IMR-90 (cell line): ENCODE measurements around the gene ATF4. TPM values are rescaled to one million over a fixed set of nuclear protein-coding genes. Genes with fewer than 3 reads are reported as not detected.

Source experiments
- ATAC-seq: fragments of 200-7000 bp; cut with Tn5 transposase; 2 replicates; pipeline ENCODE4 v1.9.1; 2020; ENCODE audit warnings: low read depth, mild to moderate bottlenecking, moderate library complexity
- BruUV-seq: library from RNA; stranded (reverse); fragments of 400-500 nt; replicated peaks from 2 replicates; lab custom pipeline; 2021; lab: Mats Ljungman, UMichigan
- CTCF ChIA-PET: fragments of 300-600 bp; formaldehyde crosslinking; extraction: SDS; loops from one replicate; lab custom pipeline; 2021; ENCODE audit warnings: antibody characterized with exemption; lab: Yijun Ruan, JAX
- POLR2A ChIA-PET: fragments of 300-600 bp; sonication (Branson Sonifier 250); formaldehyde crosslinking; loops from one replicate; lab custom pipeline; 2022; ENCODE audit warnings: antibody characterized with exemption; ENCODE audit not compliant: unreplicated experiment; lab: Charles Lee
- DNase-seq: peaks from one replicate; pipeline ENCODE4 v3.0.0; 2013
- H2AFZ ChIP-seq: replicated peaks from 2 replicates; pipeline ENCODE3; 2013; ENCODE audit warnings: low read length, mild to moderate bottlenecking; ENCODE audit not compliant: poor library complexity
- H2AK5ac ChIP-seq: 2 replicates; pipeline ENCODE4 v1.6.1; 2013; ENCODE audit warnings: low read depth, low read length, inconsistent platforms
- H2AK9ac ChIP-seq: replicated peaks from 2 replicates; pipeline ENCODE3; 2013; ENCODE audit warnings: mild to moderate bottlenecking, low read depth, low read length, moderate library complexity; ENCODE audit not compliant: poor library complexity
- H2BK120ac ChIP-seq: 2 replicates; pipeline ENCODE4 v1.6.1; 2013; ENCODE audit warnings: low read depth, low read length, inconsistent platforms
- H2BK15ac ChIP-seq: 3 replicates; pipeline ENCODE4 v1.6.1; 2013; ENCODE audit warnings: low read depth, low read length, inconsistent platforms
- H2BK20ac ChIP-seq: 2 replicates; pipeline ENCODE4 v1.6.1; 2013; ENCODE audit warnings: low read depth, mild to moderate bottlenecking, inconsistent platforms, low read length, moderate library complexity
- H2BK5ac ChIP-seq: 2 replicates; pipeline ENCODE4 v1.6.1; 2013; ENCODE audit warnings: mild to moderate bottlenecking, low read depth, low read length, inconsistent platforms; ENCODE audit not compliant: poor library complexity, severe bottlenecking
- H3K14ac ChIP-seq: replicated peaks from 2 replicates; pipeline ENCODE4 v1.6.1; 2013; ENCODE audit warnings: low read depth, low read length, inconsistent platforms
- H3K18ac ChIP-seq: 2 replicates; pipeline ENCODE4 v1.6.1; 2013; ENCODE audit warnings: low read depth, low read length, control low read depth
- H3K23ac ChIP-seq: 2 replicates; pipeline ENCODE4 v1.6.1; 2013; ENCODE audit warnings: low read depth, low read length, inconsistent platforms
- H3K27ac ChIP-seq: 2 replicates; pipeline ENCODE4 v1.5.1; 2013; ENCODE audit warnings: mild to moderate bottlenecking, control low read depth, low read length; ENCODE audit not compliant: insufficient read depth
- H3K27me3 ChIP-seq: 2 replicates; pipeline ENCODE4 v1.6.1; 2013; ENCODE audit warnings: low read length; ENCODE audit not compliant: control insufficient read depth, insufficient read depth
- H3K36me3 ChIP-seq: 2 replicates; pipeline ENCODE4 v1.6.1; 2013; ENCODE audit warnings: low read length, mixed read lengths; ENCODE audit not compliant: control insufficient read depth, insufficient read depth
- H3K4ac ChIP-seq: 2 replicates; pipeline ENCODE4 v1.6.1; 2013; ENCODE audit warnings: low read depth, low read length, inconsistent platforms
- H3K4me1 ChIP-seq: 2 replicates; pipeline ENCODE4 v1.6.1; 2013; ENCODE audit warnings: low read length, mixed read lengths; ENCODE audit not compliant: control insufficient read depth, insufficient read depth
- H3K4me2 ChIP-seq: 2 replicates; pipeline ENCODE4 v1.6.1; 2013; ENCODE audit warnings: low read depth, mild to moderate bottlenecking, control low read depth, low read length, moderate library complexity
- H3K4me3 ChIP-seq: 2 replicates; pipeline ENCODE4 v1.5.1; 2013; ENCODE audit warnings: low read depth, mild to moderate bottlenecking, control low read depth, low read length, moderate library complexity; ENCODE audit not compliant: insufficient read depth
- H3K56ac ChIP-seq: 2 replicates; pipeline ENCODE4 v1.6.1; 2013; ENCODE audit warnings: low read length, inconsistent platforms; ENCODE audit not compliant: insufficient read depth; ENCODE audit errors: extremely low read depth
- H3K79me1 ChIP-seq, 2 experiments: 2 replicates each; pipeline ENCODE4 v1.6.1; 2013; ENCODE audit warnings: low read length in 2 of 2, inconsistent platforms in 1 of 2, low read depth in 1 of 2
- H3K9ac ChIP-seq: 2 replicates; pipeline ENCODE4 v1.6.1; 2013; ENCODE audit warnings: low read depth, low read length, control low read depth
- H3K9me1 ChIP-seq: 2 replicates; pipeline ENCODE4 v1.6.1; 2013; ENCODE audit warnings: low read length, inconsistent platforms; ENCODE audit not compliant: insufficient read depth
- H3K9me3 ChIP-seq: 2 replicates; pipeline ENCODE4 v1.6.1; 2013; ENCODE audit warnings: low read length; ENCODE audit not compliant: control insufficient read depth, insufficient read depth
- H4K20me1 ChIP-seq: 2 replicates; pipeline ENCODE4 v1.6.1; 2013; ENCODE audit warnings: low read length, inconsistent platforms; ENCODE audit not compliant: insufficient read depth
- H4K5ac ChIP-seq: 2 replicates; pipeline ENCODE4 v1.6.1; 2013; ENCODE audit warnings: mild to moderate bottlenecking, low read depth, low read length, control low read depth
- H4K8ac ChIP-seq, 2 experiments: 2 replicates each; pipeline ENCODE4 v1.6.1; 2013; ENCODE audit warnings: low read depth in 2 of 2, low read length in 2 of 2, control low read depth in 1 of 2, inconsistent platforms in 1 of 2
- H4K91ac ChIP-seq: 2 replicates; pipeline ENCODE4 v1.6.1; 2013; ENCODE audit warnings: low read depth, low read length, inconsistent platforms; ENCODE audit not compliant: insufficient read depth
- BHLHE40 ChIP-seq: fragments of 150-350 bp; IDR thresholded peaks from 2 replicates; pipeline ENCODE4 v1.6.1; 2016; ENCODE audit warnings: mild to moderate bottlenecking, low read depth, low read length
- CEBPB ChIP-seq: IDR thresholded peaks from 2 replicates; pipeline ENCODE4 v1.6.1; 2012; ENCODE audit warnings: low read depth, low read length, improper control_type of control experiment
- CHD1 ChIP-seq: IDR thresholded peaks from 2 replicates; pipeline ENCODE4 v1.6.1; 2012; ENCODE audit warnings: low read depth, low read length, improper control_type of control experiment
- FOS ChIP-seq: fragments of 150-350 bp; IDR thresholded peaks from 2 replicates; pipeline ENCODE4 v1.6.1; 2016; ENCODE audit warnings: low read depth, low read length
- MAFK ChIP-seq: IDR thresholded peaks from 2 replicates; pipeline ENCODE4 v1.6.1; 2012; ENCODE audit warnings: low read depth, low read length, improper control_type of control experiment
- MAZ ChIP-seq: IDR thresholded peaks from 2 replicates; pipeline ENCODE4 v1.6.1; 2012; ENCODE audit warnings: low read depth, mild to moderate bottlenecking, low read length, improper control_type of control experiment, moderate library complexity, borderline replicate concordance
- MXI1 ChIP-seq: IDR thresholded peaks from 2 replicates; pipeline ENCODE4 v1.6.1; 2012; ENCODE audit warnings: low read depth, mild to moderate bottlenecking, low read length, moderate library complexity, borderline replicate concordance
- NFE2L2 ChIP-seq: fragments of 150-350 bp; IDR thresholded peaks from 2 replicates; pipeline ENCODE4 v1.6.1; 2016; ENCODE audit warnings: low read depth, mild to moderate bottlenecking, low read length
- POLR2A ChIP-seq: IDR thresholded peaks from 2 replicates; pipeline ENCODE4 v1.6.1; 2012; ENCODE audit warnings: mild to moderate bottlenecking, low read depth, low read length
- RAD21 ChIP-seq: IDR thresholded peaks from 2 replicates; pipeline ENCODE4 v1.6.1; 2012; ENCODE audit warnings: low read length, improper control_type of control experiment
- RCOR1 ChIP-seq: IDR thresholded peaks from 2 replicates; pipeline ENCODE4 v1.6.1; 2012; ENCODE audit warnings: mild to moderate bottlenecking, low read length, improper control_type of control experiment; ENCODE audit not compliant: insufficient replicate concordance
- RFX5 ChIP-seq: IDR thresholded peaks from 2 replicates; pipeline ENCODE4 v1.8.0; 2012; ENCODE audit warnings: low read depth, mild to moderate bottlenecking, low read length, moderate library complexity
- SMC3 ChIP-seq: fragments of 150-350 bp; IDR thresholded peaks from 2 replicates; pipeline ENCODE4 v1.6.1; 2016; ENCODE audit warnings: low read depth, mild to moderate bottlenecking, antibody characterized with exemption, low read length, moderate library complexity
- WGBS, 2 experiments: methylation state at CpG; one replicate each; pipeline versions ENCODE4 v1.1.5 to v1.1.7; 2013; ENCODE audit warnings: missing lambda C conversion rate in 2 of 2; ENCODE audit not compliant: insufficient read length in 1 of 2; ENCODE audit errors: extremely low coverage in 2 of 2; 5-methylcytosine and 5-hydroxymethylcytosine counted together
- dilution Hi-C: fragments of 300-500 bp; cut with HindIII; formaldehyde crosslinking; loops from one replicate; pipeline ENCODE4 v1.14.3; 2018; ENCODE audit warnings: low sequenced_read_pairs; ENCODE audit not compliant: unreplicated experiment
- in situ Hi-C: fragments of 300-500 bp; cut with MboI; formaldehyde crosslinking; loops from 3 replicates; pipeline ENCODE4 v1.14.3; 2019; ENCODE audit warnings: low sequenced_read_pairs, inconsistent platforms, mixed read lengths
- intact Hi-C: fragments of 100-400 bp; cut with micrococcal nuclease; formaldehyde crosslinking; loops from 2 replicates; pipeline ENCODE4 v1.10.0; 2022
- polyA plus RNA-seq, 3 experiments: library from polyadenylated mRNA; depleted of rRNA; stranded (reverse); fragments of >200 nt; gene quantifications; 2 replicates each; pipeline ENCODE4 v1.2.3, GENCODE V29; 2012; ENCODE audit warnings: low replicate concordance in 1 of 3
- total RNA-seq: library from RNA; depleted of rRNA; stranded (reverse); fragments of >200 nt; gene quantifications from 2 replicates; pipeline ENCODE4 v1.2.3, GENCODE V29; 2012
- TF ChIP-seq, protein P1 (sequence below): fragments of 150-350 bp; IDR thresholded peaks from 2 replicates; pipeline ENCODE4 v1.6.1; 2017; ENCODE audit warnings: mild to moderate bottlenecking, antibody characterized with exemption, low read length, low read depth
- TF ChIP-seq, protein P2 (sequence below): conservative IDR thresholded peaks from 2 replicates; pipeline ENCODE4 v1.5.1; 2012; ENCODE audit warnings: mild to moderate bottlenecking, low read depth, low read length, improper control_type of control experiment
- TF ChIP-seq, protein P3 (sequence below): fragments of 150-350 bp; IDR thresholded peaks from 2 replicates; pipeline ENCODE4 v1.6.1; 2016; ENCODE audit warnings: low read depth, mild to moderate bottlenecking, low read length, moderate library complexity, borderline replicate concordance

Gene ATF4
- total and polyA plus RNA-seq, 2 of the 4 experiments (the other 2 are of a cell fraction): 148 to 662 TPM

DNA sequence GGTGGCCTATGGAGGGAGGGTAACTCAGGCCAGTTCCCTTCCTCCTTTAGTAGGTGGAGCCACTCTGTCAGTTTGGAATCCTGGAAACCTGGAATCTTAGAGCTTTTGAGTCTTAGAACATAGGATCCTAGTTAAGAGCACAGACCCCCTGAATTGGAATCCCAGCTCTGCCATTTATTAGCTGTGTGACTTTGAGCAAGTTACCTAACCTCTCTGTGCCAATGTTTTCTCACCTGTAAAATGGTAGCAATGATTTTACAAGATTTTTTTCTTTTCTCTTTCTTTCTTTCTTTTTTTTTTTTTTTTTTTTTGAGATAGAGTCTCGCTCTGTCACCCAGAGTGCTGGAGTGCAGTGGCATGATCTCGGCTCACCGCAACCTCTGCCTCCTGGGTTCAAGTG is 33.1 kb downstream of the ATF4 start:
- no peak overlapping the region for H2BK20ac ChIP-seq
- H4K5ac ChIP-seq: no peak overlapping the region
- H3K4me2 ChIP-seq: no peak overlapping the region
- intact Hi-C loops (no loop called here), in situ Hi-C loops (no loop called here), dilution Hi-C loops (no loop called here)
- DNase-seq: no peak
- H3K9ac ChIP-seq: no peak overlapping the region
- H2BK120ac ChIP-seq: no peak overlapping the region
- no peaks in the 10 kb centered on the region for H3K9me1 ChIP-seq
- no peak overlapping the region for H3K18ac ChIP-seq
- no peak overlapping the region for H2BK5ac ChIP-seq
- no TSS peak for BruUV-seq
- H3K27ac ChIP-seq: no peak overlapping the region
- H3K4ac ChIP-seq: no peak overlapping the region
- no CpG with 5 or more reads among the region's 3 CpGs for WGBS, 2 experiments
- no peak overlapping the region for H2AK5ac ChIP-seq
- H3K4me1 ChIP-seq: no peaks in the 10 kb centered on the region; the same call in 1 of the 2 replicates
- H3K27me3 ChIP-seq: peaks cover 72% of the 10 kb centered on the region
- no peak overlapping the region for H3K23ac ChIP-seq
- no peaks in the 10 kb centered on the region for H3K9me3 ChIP-seq
- H3K36me3 ChIP-seq: no peaks in the 10 kb centered on the region
- no peak overlapping the region for H2BK15ac ChIP-seq
- H4K91ac ChIP-seq: no peak overlapping the region
- no peak overlapping the region for H2AK9ac ChIP-seq
- no peak overlapping the region for H3K4me3 ChIP-seq
- H2AFZ ChIP-seq: no peak overlapping the region
- CTCF ChIA-PET: no interaction called here
- H3K79me1 ChIP-seq: no peaks in the 10 kb centered on the region
- no peak overlapping the region for H3K14ac ChIP-seq
- H4K8ac ChIP-seq: no peak overlapping the region
- H3K56ac ChIP-seq: no peak overlapping the region
- TF ChIP-seq MXI1 (no peak), MAZ (no peak), FOS (no peak), MAFK (no peak), RAD21 (no peak), CEBPB (no peak), RCOR1 (no peak), SMC3 (no peak), BHLHE40 (no peak), NFE2L2 (no peak), RFX5 (no peak), CHD1 (no peak), POLR2A (no peak)
- TF ChIP-seq, protein P1, sequence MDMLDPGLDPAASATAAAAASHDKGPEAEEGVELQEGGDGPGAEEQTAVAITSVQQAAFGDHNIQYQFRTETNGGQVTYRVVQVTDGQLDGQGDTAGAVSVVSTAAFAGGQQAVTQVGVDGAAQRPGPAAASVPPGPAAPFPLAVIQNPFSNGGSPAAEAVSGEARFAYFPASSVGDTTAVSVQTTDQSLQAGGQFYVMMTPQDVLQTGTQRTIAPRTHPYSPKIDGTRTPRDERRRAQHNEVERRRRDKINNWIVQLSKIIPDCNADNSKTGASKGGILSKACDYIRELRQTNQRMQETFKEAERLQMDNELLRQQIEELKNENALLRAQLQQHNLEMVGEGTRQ: no peak
- TF ChIP-seq, protein P2, sequence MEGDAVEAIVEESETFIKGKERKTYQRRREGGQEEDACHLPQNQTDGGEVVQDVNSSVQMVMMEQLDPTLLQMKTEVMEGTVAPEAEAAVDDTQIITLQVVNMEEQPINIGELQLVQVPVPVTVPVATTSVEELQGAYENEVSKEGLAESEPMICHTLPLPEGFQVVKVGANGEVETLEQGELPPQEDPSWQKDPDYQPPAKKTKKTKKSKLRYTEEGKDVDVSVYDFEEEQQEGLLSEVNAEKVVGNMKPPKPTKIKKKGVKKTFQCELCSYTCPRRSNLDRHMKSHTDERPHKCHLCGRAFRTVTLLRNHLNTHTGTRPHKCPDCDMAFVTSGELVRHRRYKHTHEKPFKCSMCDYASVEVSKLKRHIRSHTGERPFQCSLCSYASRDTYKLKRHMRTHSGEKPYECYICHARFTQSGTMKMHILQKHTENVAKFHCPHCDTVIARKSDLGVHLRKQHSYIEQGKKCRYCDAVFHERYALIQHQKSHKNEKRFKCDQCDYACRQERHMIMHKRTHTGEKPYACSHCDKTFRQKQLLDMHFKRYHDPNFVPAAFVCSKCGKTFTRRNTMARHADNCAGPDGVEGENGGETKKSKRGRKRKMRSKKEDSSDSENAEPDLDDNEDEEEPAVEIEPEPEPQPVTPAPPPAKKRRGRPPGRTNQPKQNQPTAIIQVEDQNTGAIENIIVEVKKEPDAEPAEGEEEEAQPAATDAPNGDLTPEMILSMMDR: no peak
- TF ChIP-seq, protein P3, sequence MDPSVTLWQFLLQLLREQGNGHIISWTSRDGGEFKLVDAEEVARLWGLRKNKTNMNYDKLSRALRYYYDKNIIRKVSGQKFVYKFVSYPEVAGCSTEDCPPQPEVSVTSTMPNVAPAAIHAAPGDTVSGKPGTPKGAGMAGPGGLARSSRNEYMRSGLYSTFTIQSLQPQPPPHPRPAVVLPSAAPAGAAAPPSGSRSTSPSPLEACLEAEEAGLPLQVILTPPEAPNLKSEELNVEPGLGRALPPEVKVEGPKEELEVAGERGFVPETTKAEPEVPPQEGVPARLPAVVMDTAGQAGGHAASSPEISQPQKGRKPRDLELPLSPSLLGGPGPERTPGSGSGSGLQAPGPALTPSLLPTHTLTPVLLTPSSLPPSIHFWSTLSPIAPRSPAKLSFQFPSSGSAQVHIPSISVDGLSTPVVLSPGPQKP: no peak
- POLR2A ChIA-PET: no interaction called here
- no peaks in the 10 kb centered on the region for H4K20me1 ChIP-seq
- no peak for ATAC-seq
